ENCODE data around the gene CACNB2.
"Not testable (repeated sequence)": the region's sequence is repeated elsewhere in the genome, so short reads cannot be mapped to it uniquely, and the experiment has no call there.

CACNB2 gene

GRCh38 chr10:18202680-18203460, 62.6 kb downstream of the CACNB2 start:
- DNase-seq: no peak

- no peak for DNase-seq
Measured at GRCh38 chr10:18203471-18203870, 63.2 kb downstream of the CACNB2 start.

- DNase-seq: no peak
Measured at GRCh38 chr10:18204039-18204835, 64.0 kb downstream of the CACNB2 start.

GRCh38 chr10:18205098-18205834, 65.0 kb downstream of the CACNB2 start:
- no peak for DNase-seq

- not testable (repeated sequence) for DNase-seq
Measured at GRCh38 chr10:18208186-18208585, 68.0 kb downstream of the CACNB2 start.

- no peak for DNase-seq
Measured at GRCh38 chr10:18209241-18209640, 69.0 kb downstream of the CACNB2 start.

- DNase-seq: no peak
Measured at GRCh38 chr10:18210711-18211110, 70.5 kb downstream of the CACNB2 start.

- DNase-seq: peak; percentile 32 to 59
Measured at GRCh38 chr10:18211862-18212261, 71.6 kb downstream of the CACNB2 start.

- no peak for DNase-seq
Measured at GRCh38 chr10:18213271-18213670, 73.0 kb downstream of the CACNB2 start.

- DNase-seq: peak in 1 of 2 experiments; percentile 51
Measured at GRCh38 chr10:18214691-18215563, 74.7 kb downstream of the CACNB2 start.

GRCh38 chr10:18216482-18216881, 76.3 kb downstream of the CACNB2 start:
- peak in 1 of 2 experiments; percentile 15 for DNase-seq

GRCh38 chr10:18217577-18217976, 77.4 kb downstream of the CACNB2 start:
- no peak for DNase-seq

GRCh38 chr10:18219146-18219545, 78.9 kb downstream of the CACNB2 start:
- no peak for DNase-seq

GRCh38 chr10:18221123-18221522, 80.9 kb downstream of the CACNB2 start:
- DNase-seq: no peak

- no peak for DNase-seq
Measured at GRCh38 chr10:18221882-18222281, 81.7 kb downstream of the CACNB2 start.

- DNase-seq: no peak
Measured at GRCh38 chr10:18222866-18223265, 82.6 kb downstream of the CACNB2 start.

GRCh38 chr10:18223898-18224297, 83.7 kb downstream of the CACNB2 start:
- no peak for DNase-seq

GRCh38 chr10:18224626-18225445, 84.6 kb downstream of the CACNB2 start:
- DNase-seq: no peak

GRCh38 chr10:18226336-18226735, 86.1 kb downstream of the CACNB2 start:
- DNase-seq: no peak

GRCh38 chr10:18229826-18230225, 89.6 kb downstream of the CACNB2 start:
- no peak for DNase-seq

- DNase-seq: no peak
Measured at GRCh38 chr10:18230794-18231193, 90.6 kb downstream of the CACNB2 start.
